Measurements from ENCODE around the gene FASTK. TPM values are rescaled to one million over a fixed set of nuclear protein-coding genes. Genes with fewer than 3 reads are reported as not detected.

Gene FASTK
- total RNA-seq, 4 donors from 2014 or later = 121 to 241 (median 144) TPM

- DNase-seq = no peak
- H3K27ac ChIP-seq = peak overlapping the region in 2 of 4 donors; percentile 86 to 92
Measured at GRCh38 chr7:151091003-151091402, 10.4 kb upstream of the FASTK start.

GRCh38 chr7:151089893-151090730, 9.5 kb upstream of the FASTK start:
- in situ Hi-C loops (cut with MboI; ENCODE audit: low pct_ligation_motif_present in 1 of 4, low pct_unique_long_range_greater_than_20kb in 1 of 4, low sequenced_read_pairs in 3 of 4) (no loop called here), intact Hi-C loops (cut with DNase I; ENCODE audit: low total_unique reads) (loop anchor here (5.0 kb wide), 1 partner anchor 478 kb away; no protein-coding TSS in a partner anchor)
- TF ChIP-seq EP300 (IDR thresholded peaks at IDR 0.05; ENCODE audit: low read depth) = no peak
- no peaks in the 10 kb centered on the region for H3K36me3 ChIP-seq
- 33 to 77% methylated on average over 8 to 21 of the region's 22 CpGs for WGBS, 2 donors (ENCODE audit: low coverage in 1 of 2)
- H3K9me3 ChIP-seq = no peaks in the 10 kb centered on the region
- H3K4me1 ChIP-seq = peaks cover 27 to 55% (median 43%) of the 10 kb centered on the region in 4 donors
- H3K27ac ChIP-seq = peak overlapping the region; percentile 86 to 92 (median 92)
- no peak for DNase-seq
- no peaks in the 10 kb centered on the region for H3K27me3 ChIP-seq
- peak overlapping the region in 1 of 4 donors; percentile 75 for H3K4me3 ChIP-seq

More at GRCh38 chr7:151091003-151091402, 10.4 kb upstream of the FASTK start:
- H3K27me3 ChIP-seq = no peaks in the 10 kb centered on the region
- no peaks in the 10 kb centered on the region for H3K9me3 ChIP-seq
- peaks cover 20 to 50% (median 36%) of the 10 kb centered on the region in 4 donors for H3K4me1 ChIP-seq
- no peak overlapping the region for H3K4me3 ChIP-seq
- no peak for TF ChIP-seq EP300 (IDR thresholded peaks at IDR 0.05; ENCODE audit: low read depth)
- TF ChIP-seq, protein P1, sequence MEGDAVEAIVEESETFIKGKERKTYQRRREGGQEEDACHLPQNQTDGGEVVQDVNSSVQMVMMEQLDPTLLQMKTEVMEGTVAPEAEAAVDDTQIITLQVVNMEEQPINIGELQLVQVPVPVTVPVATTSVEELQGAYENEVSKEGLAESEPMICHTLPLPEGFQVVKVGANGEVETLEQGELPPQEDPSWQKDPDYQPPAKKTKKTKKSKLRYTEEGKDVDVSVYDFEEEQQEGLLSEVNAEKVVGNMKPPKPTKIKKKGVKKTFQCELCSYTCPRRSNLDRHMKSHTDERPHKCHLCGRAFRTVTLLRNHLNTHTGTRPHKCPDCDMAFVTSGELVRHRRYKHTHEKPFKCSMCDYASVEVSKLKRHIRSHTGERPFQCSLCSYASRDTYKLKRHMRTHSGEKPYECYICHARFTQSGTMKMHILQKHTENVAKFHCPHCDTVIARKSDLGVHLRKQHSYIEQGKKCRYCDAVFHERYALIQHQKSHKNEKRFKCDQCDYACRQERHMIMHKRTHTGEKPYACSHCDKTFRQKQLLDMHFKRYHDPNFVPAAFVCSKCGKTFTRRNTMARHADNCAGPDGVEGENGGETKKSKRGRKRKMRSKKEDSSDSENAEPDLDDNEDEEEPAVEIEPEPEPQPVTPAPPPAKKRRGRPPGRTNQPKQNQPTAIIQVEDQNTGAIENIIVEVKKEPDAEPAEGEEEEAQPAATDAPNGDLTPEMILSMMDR (IDR thresholded peaks at IDR 0.05) = no peak
- no peak for TF ChIP-seq POLR2AphosphoS5 (IDR thresholded peaks at IDR 0.05)
- TF ChIP-seq POLR2A (IDR thresholded peaks at IDR 0.05) = no peak
- intact Hi-C loops (cut with DNase I; ENCODE audit: low total_unique reads) = loop anchor here (5.0 kb wide), 1 partner anchor 479 kb away; no protein-coding TSS in a partner anchor
- H3K36me3 ChIP-seq = no peaks in the 10 kb centered on the region
- in situ Hi-C loops (cut with MboI; ENCODE audit: low pct_ligation_motif_present in 1 of 4, low pct_unique_long_range_greater_than_20kb in 1 of 4, low sequenced_read_pairs in 3 of 4) = no loop called here
- 89% methylated on average over 7 of the region's 7 CpGs; no CpG with 5 or more reads in 1 of the 2 donors for WGBS, 2 donors (ENCODE audit: low coverage in 1 of 2)

DNA sequence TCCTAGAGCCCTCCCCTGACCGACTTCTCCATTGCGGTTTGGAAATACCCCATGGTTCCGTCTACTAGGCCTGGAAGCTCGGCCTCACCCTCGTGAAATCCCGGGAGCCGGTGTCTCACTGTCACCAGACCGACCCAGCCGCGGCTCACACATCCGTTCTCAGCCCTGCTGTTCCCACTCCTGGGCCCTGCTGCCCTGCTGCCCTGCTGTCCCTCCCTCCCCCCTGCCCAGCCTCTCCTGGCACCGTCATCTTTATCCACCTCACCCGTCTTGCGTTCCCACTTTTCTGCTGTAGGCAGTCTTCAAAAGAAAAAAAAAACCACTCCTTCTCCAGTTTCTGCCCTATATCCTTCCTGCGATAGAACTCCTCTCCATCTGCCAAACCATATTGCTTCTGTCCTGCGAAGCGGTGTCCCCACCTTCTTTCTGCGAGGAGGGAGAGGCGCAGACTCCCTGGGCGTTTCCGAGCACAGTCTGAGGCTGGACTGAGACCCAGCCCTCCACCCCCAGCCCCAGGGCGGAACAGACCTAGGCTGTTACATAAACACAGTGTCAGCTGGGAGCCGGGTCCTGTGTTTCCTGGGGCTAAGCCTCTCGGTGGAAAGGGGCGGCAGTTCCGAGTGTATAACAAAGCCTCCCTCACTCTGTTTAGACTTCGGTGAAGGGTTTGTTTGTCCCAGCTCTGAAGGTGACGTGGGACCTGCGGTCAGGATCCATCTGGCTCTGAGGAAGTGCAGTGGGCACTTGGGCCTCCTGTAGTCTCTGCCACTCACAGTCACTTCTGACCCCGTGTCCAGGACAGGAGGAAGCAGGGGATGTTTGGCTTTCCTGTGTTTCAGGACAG, 8.5 kb upstream of the FASTK start:
- H3K9me3 ChIP-seq = no peaks in the 10 kb centered on the region
- peak overlapping the region in 3 of 4 donors; percentile 5 to 75 (median 75) for H3K4me3 ChIP-seq
- no peaks in the 10 kb centered on the region for H3K27me3 ChIP-seq
- peak; percentile 62 for DNase-seq
- intact Hi-C loops (cut with DNase I; ENCODE audit: low total_unique reads) = no loop called here
- WGBS, 2 donors (ENCODE audit: low coverage in 1 of 2) = 60 to 62% methylated on average over 3 to 30 of the region's 30 CpGs
- in situ Hi-C loops (cut with MboI; ENCODE audit: low pct_ligation_motif_present in 1 of 4, low pct_unique_long_range_greater_than_20kb in 1 of 4, low sequenced_read_pairs in 3 of 4) = no loop called here
- H3K36me3 ChIP-seq = no peaks in the 10 kb centered on the region
- peaks cover 27 to 53% (median 42%) of the 10 kb centered on the region in 4 donors for H3K4me1 ChIP-seq
- TF ChIP-seq EP300 (IDR thresholded peaks at IDR 0.05; ENCODE audit: low read depth) (no peak), POLR2A (IDR thresholded peaks at IDR 0.05) (peak; percentile 35), POLR2AphosphoS5 (IDR thresholded peaks at IDR 0.05) (peak in 1 of 3 donors; percentile 31)
- TF ChIP-seq, protein P1 (IDR thresholded peaks at IDR 0.05) = no peak
- peak overlapping the region; percentile 86 to 92 (median 92) for H3K27ac ChIP-seq

DNA sequence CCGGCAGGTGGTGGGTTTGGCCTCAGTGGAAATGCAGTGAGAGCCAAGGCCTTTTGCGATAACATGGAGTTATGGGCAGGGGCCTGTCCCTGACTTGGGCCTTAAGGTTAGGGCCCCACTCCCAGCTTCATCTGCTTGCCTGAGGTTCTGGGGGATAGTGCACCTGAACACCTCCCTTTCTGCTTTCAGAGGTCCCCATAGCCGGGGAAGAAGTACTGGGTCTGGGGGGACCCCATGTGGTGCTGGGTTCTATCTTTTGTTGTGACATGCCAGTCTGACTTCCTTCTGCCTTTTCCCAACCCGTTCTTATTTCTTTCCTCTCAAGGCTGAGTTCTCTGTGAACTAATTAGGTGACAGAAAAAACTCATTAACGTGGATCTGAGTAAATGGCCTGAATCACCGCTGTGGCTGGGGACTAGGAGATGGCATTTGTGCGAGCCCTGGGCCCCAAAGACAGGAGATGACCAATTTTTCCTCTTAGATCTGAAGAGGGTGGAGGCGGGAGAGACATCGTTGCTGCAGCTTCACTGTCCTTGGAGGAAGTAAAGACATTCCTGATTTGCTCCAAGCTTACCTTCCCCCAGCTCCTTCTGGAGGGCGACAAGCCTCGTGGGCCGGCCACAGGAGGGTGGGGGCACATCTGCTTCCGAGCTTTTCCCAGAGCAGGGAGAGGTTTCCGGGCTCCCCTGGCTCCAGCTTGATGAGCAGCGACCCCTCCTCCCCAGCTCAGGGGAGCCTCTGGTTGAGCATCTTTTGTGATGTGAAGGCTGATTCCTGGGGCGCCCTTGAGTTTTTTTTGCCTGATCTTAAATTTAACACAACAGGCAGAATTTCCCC, 7.6 kb upstream of the FASTK start:
- in situ Hi-C loops (cut with MboI; ENCODE audit: low pct_ligation_motif_present in 1 of 4, low pct_unique_long_range_greater_than_20kb in 1 of 4, low sequenced_read_pairs in 3 of 4) = no loop called here
- peak overlapping the region; percentile 86 to 92 (median 92) for H3K27ac ChIP-seq
- no peak for DNase-seq
- no peaks in the 10 kb centered on the region for H3K36me3 ChIP-seq
- TF ChIP-seq POLR2AphosphoS5 (IDR thresholded peaks at IDR 0.05) = no peak
- TF ChIP-seq, protein P1 (IDR thresholded peaks at IDR 0.05) = no peak
- TF ChIP-seq EP300 (IDR thresholded peaks at IDR 0.05; ENCODE audit: low read depth) = no peak
- H3K4me3 ChIP-seq = peak overlapping the region; percentile 62 to 75 (median 72)
- WGBS, 2 donors (ENCODE audit: low coverage in 1 of 2) = 49% methylated on average over 3 to 16 of the region's 16 CpGs
- H3K9me3 ChIP-seq = no peaks in the 10 kb centered on the region
- H3K27me3 ChIP-seq = no peaks in the 10 kb centered on the region
- intact Hi-C loops (cut with DNase I; ENCODE audit: low total_unique reads) = no loop called here
- H3K4me1 ChIP-seq = peaks cover 27 to 57% (median 45%) of the 10 kb centered on the region in 4 donors
